ENCODE results near the gene STX18. TPM values are rescaled to one million over a fixed set of nuclear protein-coding genes. Genes with fewer than 3 reads are reported as not detected.

STX18 gene
- total RNA-seq, 1 donor from 2014 or later: 36.7 TPM

DNA sequence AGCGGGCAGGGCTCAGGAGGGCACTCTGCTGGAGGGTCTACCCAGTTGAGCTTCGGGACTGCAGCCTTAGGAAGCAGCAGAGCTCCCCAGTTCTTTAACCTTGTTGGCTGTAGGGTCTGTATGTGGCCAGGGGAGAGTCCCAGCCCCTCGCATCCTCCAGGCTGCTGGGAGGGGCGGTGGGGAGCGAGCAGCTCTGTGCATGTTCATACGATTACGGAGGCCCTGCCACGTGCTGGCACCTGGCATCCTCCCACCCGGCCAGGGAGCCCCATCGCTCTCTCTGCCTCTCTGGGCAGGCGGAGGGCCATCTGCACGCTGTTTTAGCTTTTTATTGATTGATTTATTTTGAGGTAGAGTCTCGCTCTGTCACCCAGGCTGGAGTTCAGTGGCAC, 133.7 kb downstream of the STX18 start:
- H3K4me3 Mint-ChIP-seq: no peak overlapping the region
- no peak for DNase-seq (ENCODE audit: low read depth, low spot score)
- H3K36me3 Mint-ChIP-seq (ENCODE audit: low read depth): no peaks in the 10 kb centered on the region
- no peaks in the 10 kb centered on the region for H3K4me1 Mint-ChIP-seq
- H3K9me3 Mint-ChIP-seq: no peaks in the 10 kb centered on the region
- TF ChIP-seq, protein P1, sequence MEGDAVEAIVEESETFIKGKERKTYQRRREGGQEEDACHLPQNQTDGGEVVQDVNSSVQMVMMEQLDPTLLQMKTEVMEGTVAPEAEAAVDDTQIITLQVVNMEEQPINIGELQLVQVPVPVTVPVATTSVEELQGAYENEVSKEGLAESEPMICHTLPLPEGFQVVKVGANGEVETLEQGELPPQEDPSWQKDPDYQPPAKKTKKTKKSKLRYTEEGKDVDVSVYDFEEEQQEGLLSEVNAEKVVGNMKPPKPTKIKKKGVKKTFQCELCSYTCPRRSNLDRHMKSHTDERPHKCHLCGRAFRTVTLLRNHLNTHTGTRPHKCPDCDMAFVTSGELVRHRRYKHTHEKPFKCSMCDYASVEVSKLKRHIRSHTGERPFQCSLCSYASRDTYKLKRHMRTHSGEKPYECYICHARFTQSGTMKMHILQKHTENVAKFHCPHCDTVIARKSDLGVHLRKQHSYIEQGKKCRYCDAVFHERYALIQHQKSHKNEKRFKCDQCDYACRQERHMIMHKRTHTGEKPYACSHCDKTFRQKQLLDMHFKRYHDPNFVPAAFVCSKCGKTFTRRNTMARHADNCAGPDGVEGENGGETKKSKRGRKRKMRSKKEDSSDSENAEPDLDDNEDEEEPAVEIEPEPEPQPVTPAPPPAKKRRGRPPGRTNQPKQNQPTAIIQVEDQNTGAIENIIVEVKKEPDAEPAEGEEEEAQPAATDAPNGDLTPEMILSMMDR (conservative IDR thresholded peaks at IDR 0.05): no peak
- no peaks in the 10 kb centered on the region for H3K27me3 Mint-ChIP-seq (ENCODE audit: low read depth)
- no peak overlapping the region for H3K27ac Mint-ChIP-seq (ENCODE audit: unreplicated experiment)

DNA sequence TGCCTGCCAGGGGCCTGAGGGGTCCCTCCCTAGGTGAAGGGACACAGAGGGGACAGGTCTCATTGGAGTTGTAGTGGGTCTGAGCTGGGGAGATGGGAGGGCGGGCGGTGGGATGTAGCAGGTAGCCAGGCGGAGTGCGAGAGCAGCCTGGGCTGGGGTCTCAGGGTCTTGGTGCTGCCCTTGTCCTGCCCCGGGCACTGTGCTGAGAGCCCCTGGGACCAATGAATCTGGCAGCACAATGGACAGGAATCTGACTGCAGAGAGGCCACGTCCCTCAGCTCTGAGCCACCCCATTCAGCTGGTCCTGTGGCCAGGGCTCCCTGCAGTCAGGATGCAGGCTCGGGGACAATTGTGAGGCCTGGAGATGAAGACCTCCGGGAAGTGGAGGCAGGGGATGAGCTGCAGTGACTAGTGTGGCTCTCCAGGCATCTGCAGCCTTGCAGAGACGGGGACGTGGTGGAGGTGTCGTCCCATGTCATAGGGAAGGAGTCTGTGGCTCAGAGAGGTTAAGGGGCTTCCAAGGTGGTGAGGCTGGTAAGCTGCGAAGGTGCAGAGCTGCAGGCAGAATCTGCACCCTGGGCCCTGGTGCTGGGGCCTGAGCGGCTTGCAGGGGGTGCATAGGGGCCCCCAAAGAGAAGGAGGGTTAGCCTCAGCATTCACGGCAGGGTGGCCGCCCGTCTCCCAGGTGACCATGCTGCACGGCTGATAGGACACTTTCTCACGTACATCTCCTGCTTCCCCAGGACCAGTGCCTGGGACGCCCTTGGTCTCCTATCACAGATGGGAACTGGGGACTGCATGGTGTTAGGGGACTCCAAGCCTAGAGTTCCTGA, 134.3 kb downstream of the STX18 start:
- Mint-ChIP-seq H3K9me3 (no peaks in the 10 kb centered on the region), H3K4me3 (no peak overlapping the region), H3K27me3 (ENCODE audit: low read depth) (no peaks in the 10 kb centered on the region), H3K4me1 (no peaks in the 10 kb centered on the region), H3K36me3 (ENCODE audit: low read depth) (no peaks in the 10 kb centered on the region), H3K27ac (ENCODE audit: unreplicated experiment) (no peak overlapping the region)
- DNase-seq (ENCODE audit: low read depth, low spot score): no peak
- TF ChIP-seq, protein P1 (conservative IDR thresholded peaks at IDR 0.05): no peak

DNA sequence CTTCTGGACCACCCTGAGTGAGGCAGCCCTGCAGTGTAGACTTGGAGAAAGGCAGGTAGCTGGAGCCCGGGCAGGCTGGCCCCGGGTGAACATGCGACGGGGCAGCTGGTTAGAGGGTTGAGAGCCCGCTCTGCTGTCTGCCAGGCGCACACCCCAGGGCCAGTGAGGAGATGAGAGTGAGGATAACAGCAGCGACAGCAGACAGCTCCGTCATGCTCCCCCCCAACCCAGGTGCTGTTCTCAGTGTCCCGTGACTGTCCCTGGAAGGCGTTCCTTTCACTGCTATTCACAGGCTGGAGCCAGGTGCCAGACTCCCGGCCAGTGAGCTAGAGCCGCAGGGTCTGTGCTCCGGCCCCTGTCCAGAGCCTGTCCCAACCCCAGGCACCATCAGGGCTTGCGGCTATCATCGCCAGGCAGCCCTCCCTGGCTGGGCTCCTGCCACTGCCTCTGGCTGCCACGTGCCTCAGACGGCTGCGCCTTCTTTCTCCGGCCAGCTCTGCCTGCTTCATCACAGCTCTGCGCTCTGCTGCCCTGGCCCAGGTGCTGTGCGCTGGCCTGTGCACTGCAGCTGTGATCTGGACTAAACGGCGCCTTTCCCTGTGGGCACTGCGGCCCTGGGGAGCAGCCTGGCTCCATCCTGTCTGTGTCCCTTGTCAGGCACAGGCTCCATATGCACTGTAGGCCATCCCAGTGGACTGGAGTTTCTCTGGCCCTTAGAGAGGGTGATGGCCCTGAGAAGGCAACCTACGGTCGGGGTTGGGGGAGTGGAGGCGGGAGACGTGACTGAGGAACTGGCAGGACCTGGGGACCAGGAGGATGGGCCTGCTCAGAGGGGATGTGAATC, 135.2 kb downstream of the STX18 start:
- H3K27me3 Mint-ChIP-seq (ENCODE audit: low read depth): no peaks in the 10 kb centered on the region
- DNase-seq (ENCODE audit: low read depth, low spot score): no peak
- no peak overlapping the region for H3K4me3 Mint-ChIP-seq
- no peaks in the 10 kb centered on the region for H3K4me1 Mint-ChIP-seq
- peak overlapping the region; percentile 84 for H3K27ac Mint-ChIP-seq (ENCODE audit: unreplicated experiment)
- no peaks in the 10 kb centered on the region for H3K36me3 Mint-ChIP-seq (ENCODE audit: low read depth)
- TF ChIP-seq, protein P1 (conservative IDR thresholded peaks at IDR 0.05): no peak
- H3K9me3 Mint-ChIP-seq: no peaks in the 10 kb centered on the region

DNA sequence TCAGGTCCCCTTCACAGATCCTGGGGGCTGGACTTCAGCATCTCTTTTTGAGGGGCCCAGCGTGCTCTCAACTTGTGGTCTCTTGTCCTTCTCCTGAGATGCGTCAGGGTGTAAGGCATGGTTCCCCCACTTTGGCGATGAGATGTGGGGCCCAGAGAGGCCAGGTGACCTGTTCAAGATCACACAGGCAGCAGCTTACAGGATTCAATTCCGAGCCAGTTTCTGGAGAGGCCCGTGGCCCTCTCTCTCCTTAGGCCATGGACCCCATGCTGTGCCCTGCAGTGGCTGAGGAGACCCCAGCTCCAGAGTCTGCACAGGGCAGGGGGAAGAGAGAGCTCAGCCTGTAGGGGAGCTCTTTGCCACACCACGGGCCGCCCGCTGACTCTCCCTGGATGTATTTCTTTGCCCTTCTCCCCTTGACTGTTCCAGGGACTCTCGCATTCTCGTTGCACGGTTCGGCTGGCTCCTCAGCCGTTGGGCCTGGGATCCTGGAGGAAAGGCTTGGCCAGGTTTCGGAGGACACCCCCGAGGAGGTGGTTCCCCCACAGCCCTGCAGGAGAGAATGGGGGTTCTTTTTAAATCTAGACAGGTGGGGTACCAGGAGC, 136.4 kb downstream of the STX18 start:
- no peak overlapping the region for H3K4me3 Mint-ChIP-seq
- TF ChIP-seq, protein P1 (conservative IDR thresholded peaks at IDR 0.05): no peak
- H3K36me3 Mint-ChIP-seq (ENCODE audit: low read depth): no peaks in the 10 kb centered on the region
- H3K27ac Mint-ChIP-seq (ENCODE audit: unreplicated experiment): no peak overlapping the region
- DNase-seq (ENCODE audit: low read depth, low spot score): no peak
- H3K4me1 Mint-ChIP-seq: no peaks in the 10 kb centered on the region
- H3K27me3 Mint-ChIP-seq (ENCODE audit: low read depth): no peaks in the 10 kb centered on the region
- no peaks in the 10 kb centered on the region for H3K9me3 Mint-ChIP-seq

DNA sequence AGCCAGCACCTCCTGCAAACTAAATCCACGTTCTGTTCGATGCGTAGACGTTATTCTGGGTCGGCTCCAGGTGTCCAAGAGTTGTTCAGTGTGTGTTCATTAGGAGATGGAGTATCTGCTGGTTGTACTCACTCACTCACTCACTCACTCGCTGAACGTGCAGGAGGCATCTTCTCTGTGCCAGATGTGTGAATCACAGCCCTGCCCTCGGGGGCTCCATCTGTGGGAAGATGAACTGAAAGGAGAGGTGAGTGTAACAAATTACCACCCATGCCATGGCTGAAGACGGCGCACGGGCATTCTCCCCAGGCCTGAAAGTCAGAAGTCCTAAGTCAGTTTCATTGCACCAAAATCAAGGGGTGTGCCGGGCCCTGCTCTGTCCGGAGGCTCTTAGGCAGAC, 138.9 kb downstream of the STX18 start:
- H3K27me3 Mint-ChIP-seq (ENCODE audit: low read depth): no peaks in the 10 kb centered on the region
- no peaks in the 10 kb centered on the region for H3K9me3 Mint-ChIP-seq
- no peak overlapping the region for H3K4me3 Mint-ChIP-seq
- H3K36me3 Mint-ChIP-seq (ENCODE audit: low read depth): no peaks in the 10 kb centered on the region
- TF ChIP-seq, protein P1 (conservative IDR thresholded peaks at IDR 0.05): no peak
- no peak overlapping the region for H3K27ac Mint-ChIP-seq (ENCODE audit: unreplicated experiment)
- DNase-seq (ENCODE audit: low read depth, low spot score): no peak
- H3K4me1 Mint-ChIP-seq: no peaks in the 10 kb centered on the region

Data from neural crest cell (in vitro differentiated cells).